GM18519 (cell line): ENCODE data around the gene AFF3.

Experiments used
- ATAC-seq: cut with Tn5 transposase; IDR thresholded peaks from one replicate; pipeline ENCODE4 v1.9.1; 2021; ENCODE audit warnings: mild to moderate bottlenecking, moderate library complexity; ENCODE audit not compliant: unreplicated experiment, low FRiP score

The AFF3 gene

DNA sequence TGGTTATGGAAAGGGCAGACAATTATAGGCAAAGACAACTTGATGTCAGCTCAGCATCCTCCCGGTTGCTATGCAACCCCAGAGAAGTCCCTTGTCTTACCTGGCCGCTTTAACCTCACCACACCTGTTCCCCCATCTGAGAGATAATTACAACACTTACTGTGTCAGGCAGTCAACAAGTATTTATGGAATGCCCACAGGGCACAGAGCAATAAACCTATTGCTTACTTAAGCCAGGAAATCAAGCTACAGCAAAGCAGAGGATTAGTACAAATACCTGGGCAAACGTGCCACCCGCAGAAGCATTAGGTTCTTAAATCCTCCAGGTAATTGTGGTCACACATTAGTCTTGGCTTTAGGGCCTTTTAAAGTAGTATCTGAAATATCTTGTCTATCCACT is 332.2 kb downstream of the AFF3 start:
- ATAC-seq = no peak

DNA sequence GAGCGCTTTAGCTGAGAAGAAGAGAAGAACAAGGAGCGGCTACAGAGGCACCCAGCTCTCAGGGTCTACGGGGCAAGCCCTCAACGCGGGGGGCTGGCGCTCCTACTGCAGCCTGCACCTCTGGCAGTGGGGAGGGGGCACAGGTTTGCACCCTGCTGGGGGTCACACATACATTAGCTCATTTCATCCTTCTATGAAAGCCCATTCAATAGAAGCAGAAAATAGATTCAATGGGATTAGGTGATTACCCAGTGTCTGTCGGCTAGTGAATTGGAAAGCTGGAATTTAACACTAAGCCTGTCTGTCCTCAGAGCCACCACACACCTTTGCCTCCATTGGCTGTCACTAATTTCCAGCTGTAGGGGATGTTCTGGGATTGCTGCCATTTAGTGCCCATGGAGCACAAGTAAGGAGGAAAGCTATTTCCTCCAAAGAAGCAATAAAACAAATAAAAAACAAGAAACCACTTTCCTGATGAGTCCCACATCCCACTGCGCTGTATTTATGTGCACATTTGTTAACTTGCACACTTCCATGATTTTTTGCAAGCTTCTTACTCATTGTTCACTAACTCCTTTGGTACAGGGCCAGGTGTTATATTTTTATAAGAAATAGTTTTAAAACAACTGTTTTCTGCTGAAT is 333.0 kb downstream of the AFF3 start:
- ATAC-seq = no peak

DNA sequence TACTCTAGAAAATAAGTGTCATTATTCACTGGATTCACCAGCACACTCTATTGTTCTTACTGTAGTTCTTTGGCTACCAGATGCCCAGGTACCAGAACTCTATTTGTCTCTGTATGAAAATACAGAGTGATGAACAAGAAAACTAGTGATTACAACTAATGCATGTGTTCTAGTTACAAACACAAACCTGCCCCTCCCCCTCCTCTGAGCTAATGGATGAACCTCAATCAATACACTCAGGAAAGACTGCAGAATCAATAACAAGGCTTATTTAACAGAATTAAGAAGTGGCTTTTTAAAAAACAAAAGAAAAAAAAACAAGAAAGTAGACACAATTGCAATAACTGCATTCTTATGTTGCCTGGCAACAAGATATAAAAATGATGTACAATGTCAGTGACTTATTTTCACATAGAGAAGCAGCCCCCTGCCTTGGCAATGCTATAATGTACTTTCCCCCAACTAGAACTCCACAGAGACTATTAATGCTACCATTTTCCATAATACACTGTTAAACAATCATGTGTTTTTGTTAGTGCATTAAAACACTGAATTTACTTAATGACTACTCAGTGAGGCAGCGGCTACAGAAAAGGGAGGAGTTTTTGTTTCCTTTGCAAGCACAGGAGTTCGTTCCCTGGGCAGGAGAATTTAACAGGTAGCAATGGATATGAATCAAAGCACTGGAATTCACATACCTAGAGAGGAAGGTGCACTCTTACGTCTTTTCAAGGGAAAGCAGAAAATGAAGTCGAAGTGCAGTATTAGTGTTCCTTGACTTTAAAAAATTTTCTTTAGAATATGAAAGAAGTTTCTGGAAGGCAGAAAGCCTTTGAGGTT is 333.8 kb downstream of the AFF3 start:
- ATAC-seq = no peak

DNA sequence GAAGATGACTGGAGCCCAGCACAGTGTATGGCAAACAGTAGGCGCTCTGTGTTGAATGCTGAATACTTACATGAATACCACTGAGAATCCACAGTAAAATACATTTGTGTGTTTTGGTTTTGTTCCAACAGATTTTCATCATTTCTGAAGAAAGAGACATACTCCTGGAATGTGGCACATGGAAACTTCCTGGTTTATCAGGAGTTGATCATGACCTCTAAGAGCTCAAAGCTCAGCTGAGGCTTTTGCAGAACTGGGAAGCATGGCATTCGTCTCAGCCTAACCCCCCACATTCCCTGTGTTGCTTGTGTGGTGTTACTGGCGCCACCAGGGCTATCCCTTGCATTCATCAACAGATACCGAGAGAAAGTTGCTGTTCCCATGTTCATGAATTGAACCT is 335.6 kb downstream of the AFF3 start:
- no peak for ATAC-seq

DNA sequence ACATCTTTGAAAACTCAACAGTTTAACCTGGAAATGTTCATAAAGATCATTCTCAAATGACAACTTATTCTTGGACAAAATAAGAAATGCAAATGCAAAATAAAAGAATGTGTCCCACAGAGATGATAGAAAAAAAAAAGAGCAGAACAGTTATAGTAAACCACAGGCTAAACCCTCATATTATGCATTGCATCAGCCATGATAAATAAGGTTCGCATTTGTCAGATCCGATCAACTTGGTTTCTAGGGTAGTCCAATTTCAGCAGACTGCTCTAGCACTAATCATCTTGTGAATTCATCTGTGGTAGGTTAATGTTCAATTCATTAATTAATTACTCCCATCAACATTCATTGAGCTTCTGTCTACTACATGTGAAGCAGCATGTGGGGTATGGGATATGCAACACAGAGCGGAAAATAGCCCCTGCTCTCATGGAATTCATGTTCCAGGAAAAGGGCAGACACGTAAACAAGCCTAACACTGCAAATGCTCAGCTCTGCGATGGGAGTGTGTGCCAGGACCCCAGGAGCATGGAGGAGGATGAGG is 336.4 kb downstream of the AFF3 start:
- ATAC-seq = no peak

DNA sequence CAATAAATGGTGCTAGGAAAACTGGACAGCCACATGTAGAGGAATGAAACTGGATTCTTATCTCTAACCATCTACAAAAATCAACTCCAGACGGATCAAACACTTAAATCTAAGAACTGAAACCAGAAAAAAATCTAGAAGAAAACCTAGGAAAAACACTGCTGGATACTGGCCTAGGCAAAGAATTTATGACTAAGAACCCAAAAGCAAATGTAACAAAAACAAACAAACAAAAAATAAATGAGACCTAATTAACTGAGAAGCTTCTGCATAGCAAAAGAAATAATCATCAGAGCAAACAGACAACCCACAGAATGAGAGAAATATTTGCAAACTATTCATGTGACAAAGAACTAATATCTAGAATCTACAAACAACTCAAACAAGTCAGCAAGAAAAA is 338.5 kb downstream of the AFF3 start:
- ATAC-seq = no peak

DNA sequence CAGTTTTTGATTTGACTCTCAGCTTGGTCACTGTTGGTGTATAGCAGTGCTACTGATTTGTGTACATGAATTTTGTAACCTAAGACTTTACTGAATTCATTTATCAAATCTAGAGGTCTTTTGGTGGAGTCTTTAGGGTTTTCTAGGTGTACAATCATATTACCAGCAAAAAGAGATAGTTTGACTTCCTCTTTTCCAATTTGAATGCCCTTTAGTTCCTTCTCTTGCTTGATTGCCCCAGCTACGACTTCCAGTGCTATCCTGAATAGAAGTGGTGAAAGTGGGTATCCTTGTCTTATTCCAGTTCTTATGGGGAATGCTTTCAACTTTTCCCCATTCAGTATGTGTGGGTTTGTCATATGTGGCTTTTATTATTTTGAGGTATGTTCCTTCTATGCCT is 339.7 kb downstream of the AFF3 start:
- ATAC-seq = no peak

DNA sequence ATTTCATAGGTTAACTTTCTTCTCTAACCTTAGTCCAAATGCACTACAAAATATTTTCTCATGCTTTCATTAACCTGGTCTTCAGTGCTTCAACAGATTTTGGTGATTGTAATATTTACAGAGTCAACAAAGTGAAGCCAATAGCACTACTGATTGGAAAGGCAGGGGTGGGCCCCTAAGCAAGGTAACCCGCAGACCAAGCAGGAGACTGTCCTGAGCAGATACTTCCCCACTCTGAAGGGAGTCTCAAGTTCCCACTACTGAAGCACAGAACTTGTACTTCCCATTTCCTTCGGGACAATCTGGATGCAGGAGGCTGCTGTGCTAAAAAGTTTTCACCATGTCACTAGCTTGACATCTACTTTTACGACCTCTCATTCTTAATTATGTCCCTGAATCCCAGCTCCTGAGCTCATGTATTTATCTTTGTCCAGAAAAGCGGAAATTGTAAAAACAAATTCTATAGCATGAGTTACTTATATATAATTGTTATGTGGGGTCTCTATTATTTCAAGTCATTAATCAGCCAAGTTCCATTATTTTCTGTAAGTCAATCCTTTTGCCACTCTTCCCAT is 341.0 kb downstream of the AFF3 start:
- ATAC-seq = no peak

DNA sequence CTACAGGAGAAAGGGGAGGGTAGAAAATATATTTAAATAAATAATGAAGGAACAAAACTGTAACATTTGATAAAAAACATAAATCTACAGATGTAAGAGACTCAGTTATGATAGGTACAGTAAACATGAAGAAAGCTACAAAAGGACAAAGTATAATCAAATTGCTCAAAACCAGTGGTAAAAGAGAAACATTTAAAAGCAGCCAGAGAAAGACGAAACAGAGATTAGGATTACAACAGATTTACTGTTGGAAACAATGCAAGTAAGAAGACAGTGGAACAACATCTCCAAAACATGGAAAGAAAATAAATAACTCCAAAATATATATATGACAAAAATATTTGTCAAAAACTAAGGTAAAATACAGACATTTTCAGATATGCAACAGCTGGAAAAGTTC is 344.9 kb downstream of the AFF3 start:
- no peak for ATAC-seq

DNA sequence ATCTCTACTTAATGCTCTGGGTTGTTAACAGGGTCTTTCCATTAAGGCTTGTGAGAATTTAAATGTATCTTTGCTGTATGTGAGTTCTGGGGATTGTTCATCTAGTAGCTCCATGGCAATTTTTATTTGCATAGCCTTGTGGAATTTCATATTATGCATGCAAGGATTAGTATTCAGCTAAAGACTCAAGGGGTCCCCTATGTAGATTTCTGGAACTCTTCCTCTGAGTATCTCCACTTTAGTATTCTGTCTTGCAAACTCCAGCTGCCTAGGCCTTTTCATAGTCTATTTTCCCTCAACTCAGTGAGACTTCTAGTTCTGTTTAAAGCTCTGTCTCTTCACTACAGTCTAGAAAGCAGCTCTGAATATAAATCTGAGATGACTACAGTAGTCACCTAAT is 348.0 kb downstream of the AFF3 start:
- no peak for ATAC-seq

DNA sequence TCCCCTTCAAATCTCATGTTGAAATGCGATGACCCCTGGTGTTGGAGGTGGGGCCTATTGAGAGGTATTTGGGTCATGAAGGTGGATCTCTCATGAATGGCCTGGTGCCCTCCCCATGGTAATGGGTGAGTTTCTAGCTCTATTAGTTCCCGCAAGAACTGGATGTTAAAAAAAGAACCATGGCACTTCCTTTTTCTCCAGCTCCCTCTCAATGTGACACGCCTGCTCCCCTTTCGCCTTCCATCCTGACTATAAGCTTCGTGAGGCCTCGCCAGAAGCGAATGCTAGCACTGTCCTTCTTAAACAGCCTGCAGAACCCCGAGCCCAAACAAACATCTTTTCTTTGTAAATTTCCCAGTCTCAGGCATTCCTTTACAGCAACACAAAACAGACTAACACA is 349.4 kb downstream of the AFF3 start:
- no peak for ATAC-seq

DNA sequence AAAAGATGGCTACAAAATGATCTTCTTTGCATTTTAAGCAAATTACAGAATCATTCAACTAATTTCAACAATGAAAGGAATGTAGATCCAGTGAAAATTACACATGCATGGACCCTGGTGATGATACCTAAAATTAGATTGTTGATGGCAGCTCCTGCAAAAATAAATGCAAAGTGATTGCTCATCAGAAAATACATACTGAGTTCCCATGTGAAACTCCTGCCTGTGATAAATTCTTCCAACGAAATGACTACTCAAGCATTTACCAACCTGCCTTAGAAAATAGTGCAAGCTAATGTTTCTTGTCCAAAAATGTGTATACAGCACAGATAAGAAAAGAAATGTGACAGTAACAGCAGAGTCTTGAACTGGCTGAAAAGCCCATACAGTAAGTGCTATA is 352.5 kb downstream of the AFF3 start:
- no peak for ATAC-seq

DNA sequence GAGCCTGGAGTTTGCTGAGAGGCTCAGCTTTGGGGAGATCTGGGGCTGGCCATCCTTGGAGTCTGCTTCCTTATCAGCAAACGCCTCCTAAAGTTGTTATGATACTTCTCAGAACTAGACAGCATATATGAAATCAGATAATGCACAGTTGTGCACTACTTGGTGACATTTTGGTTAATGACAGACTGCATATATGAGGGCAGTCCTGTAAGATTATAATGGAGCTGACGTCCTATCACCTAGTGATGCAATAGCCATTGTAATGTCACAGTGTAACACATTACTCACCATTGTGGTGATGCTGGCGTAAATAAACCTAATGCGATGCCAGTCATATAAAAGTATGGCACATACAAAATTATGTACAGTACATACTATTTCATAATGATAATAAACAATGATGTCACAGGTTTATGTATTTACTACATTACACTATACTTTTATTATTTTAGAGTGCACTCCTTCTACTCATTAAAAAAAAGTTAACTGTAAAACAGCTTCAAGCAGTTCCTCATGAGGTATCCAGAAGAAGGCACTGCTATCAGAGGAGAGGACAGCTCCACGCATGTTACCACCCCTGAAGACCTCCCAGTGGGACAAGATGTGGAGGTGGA is 354.5 kb downstream of the AFF3 start:
- no peak for ATAC-seq

DNA sequence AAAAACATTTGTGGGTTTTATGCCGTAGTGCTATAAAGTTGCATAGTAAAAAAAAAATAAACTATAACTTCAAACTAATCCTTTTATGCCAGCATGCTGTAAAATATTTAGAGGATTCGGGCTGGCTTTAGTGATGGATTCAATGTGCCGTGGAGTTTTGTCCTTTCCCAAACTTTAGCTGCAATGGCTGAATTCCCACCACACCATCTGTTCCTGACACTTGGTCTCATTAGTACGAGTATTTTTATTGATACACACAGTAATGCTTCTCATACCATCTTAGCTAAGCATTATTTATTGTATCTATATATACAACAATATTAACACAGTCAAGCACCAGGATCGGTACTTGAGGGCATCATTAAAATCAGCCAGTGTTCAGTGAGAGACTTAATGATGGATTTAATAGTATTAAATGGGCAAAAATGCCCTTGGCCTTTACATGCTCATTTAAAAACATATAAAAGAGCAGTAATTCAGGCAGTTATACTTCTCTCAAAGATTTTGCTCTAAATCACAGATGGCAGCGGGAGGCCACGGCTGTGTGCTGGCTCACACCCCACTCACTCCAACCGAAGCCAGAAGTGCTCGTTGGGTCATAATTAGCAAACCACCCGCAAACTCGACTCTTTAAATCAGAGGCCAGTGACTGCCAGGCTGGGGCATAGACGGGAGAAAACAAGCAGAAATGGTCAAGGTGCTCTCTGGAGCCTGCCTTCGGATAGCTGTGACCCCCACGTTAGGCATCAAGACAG is 355.6 kb downstream of the AFF3 start:
- no peak for ATAC-seq

DNA sequence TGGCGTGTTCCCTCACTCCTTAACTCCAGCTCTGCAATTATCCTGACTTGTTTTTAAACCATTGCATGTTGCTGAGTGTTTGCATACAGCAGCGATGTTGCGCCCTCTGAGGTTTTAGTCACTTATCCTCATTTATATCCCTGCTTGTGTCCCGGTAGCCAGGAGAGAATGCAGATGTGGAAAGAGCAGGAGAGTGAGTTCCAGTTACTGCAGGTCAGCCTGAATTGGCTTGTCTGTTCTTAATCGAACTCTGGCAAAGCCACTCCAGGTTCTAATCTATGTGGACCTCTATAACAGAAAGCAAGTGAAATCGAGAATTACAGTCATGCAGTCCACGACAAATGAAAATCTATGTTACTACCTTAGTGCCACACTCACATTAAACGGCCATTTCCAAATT is 357.4 kb downstream of the AFF3 start:
- ATAC-seq = no peak

DNA sequence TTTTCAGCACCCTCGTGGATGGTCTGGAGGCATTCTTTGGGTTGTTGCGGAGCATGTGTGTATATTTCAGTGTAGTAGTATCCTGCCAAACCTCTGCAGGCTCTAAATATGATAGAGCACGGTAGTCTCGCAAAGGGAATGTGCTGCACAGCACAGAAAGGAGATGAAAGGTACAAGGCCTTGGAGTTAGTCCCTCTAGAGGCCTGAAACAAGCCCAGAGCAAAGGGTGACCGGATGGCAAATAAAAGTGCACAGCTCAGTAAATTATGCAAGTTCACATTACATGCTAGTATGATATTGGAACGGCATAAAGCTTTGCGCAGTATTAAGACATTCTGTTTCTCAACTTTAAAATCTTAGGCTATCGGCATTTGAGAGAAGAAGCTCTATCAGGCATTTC is 358.1 kb downstream of the AFF3 start:
- ATAC-seq = no peak

DNA sequence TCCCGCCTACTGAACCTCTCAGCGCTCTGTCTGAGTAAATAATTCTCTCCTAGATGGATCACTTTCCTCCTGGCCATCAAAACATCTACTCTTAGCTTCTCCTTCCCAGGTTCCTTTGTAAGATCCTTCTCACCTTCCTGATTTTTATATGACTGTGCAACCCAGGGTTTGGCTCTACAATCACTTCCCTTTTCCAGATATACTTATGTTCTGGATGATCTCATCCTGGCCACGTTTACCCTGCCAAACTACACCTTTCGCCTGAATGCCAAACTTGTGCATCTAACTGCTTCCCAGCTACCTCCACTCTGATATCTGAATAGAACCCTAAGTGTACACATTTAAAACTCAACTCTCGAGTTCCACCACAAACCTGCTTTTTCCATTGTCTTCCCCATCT is 362.1 kb downstream of the AFF3 start:
- ATAC-seq = no peak

DNA sequence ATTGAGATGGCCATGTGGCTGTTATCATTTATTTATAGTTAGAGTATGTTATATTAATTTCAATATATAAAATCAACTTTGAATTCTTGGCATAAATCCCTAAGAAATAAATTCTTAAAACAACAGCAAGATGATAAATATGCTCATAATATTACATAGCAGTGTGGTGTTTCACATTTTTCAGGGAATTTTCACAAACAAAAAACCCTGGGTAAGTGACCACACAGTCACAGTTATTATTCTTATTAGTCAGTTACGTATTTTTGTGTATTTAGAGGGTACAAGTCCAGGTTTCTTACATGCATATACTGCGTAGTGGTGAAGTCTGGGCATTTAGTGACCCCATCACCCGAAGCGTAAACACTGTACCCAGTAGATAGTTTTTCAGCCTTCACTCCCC is 363.1 kb downstream of the AFF3 start:
- no peak for ATAC-seq

DNA sequence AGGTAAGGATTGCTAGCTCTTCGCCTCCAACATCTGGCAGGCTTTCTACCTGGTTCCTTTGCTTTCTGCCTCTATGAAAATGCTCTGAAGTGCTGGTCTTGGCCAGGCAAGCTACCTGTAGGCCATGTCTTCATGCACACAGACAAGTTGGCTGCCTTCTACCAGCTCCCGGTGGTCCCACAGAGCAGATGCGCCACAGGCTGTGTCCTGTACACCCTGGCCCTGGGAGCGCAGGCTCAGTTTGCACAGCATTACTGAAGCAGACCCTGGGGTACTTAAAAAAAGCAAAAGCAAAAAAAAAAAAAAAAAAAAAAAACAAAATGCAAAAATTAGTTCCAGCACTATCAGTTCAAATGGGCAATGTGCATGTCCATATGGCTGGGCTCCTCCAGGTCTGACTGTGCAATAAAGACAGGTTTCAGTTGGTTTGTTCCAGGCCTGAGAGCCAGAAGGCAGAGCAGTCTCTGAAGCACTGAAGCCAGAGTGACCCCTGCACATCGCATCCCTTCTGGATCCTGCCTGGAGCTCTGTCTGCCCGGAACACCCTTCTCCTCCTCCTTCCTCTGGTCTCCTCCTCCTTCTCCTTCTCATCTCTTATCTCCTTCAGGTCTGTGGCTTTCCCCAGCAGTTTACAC is 364.6 kb downstream of the AFF3 start:
- ATAC-seq = no peak
